Measurements from ENCODE around the gene RPL36A.

The RPL36A gene

DNA sequence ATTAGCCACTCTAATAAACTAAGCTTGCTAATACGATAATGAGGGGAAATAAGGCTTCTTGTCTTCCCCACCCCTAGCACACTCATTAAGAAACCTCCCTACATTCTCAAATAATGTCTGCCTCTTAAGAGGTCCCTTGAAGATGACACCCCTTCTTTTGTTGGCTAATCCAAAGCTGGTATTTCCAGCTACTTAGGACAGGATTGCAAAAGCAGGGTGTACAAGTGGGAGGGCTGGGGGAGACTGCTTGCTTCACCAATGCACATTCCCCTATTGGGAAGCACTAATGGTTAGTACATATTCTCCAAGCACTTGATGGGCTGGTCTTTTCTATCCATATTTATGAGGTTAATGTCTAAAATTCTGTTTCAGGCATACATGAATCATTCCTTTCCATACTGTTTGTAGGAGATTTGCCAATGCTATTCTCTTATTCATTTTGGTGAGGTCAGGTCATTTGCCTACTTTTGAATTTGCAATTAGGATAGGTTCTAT lies 25.5 kb upstream of the RPL36A start:
- H3K36me3 ChIP-seq (ENCODE audit: control insufficient read depth, insufficient read depth, low read length): no peaks in the 10 kb centered on the region
- no peaks in the 10 kb centered on the region for H3K27me3 ChIP-seq (ENCODE audit: control insufficient read depth, insufficient read depth, low read length, poor library complexity, severe bottlenecking)
- no peaks in the 10 kb centered on the region for H3K4me1 ChIP-seq (ENCODE audit: control insufficient read depth, insufficient read depth, low read length)
- H3K27ac ChIP-seq (ENCODE audit: insufficient read depth, low read depth, low read length, poor library complexity, severe bottlenecking): no peak overlapping the region
- WGBS, 2 experiments: 96 to 100% methylated on average over 1 of the region's 1 CpG
- no peak overlapping the region for H3K4me3 ChIP-seq (ENCODE audit: insufficient read depth, low read depth, low read length)
- H3K9me3 ChIP-seq (ENCODE audit: control insufficient read depth, low read length): no peaks in the 10 kb centered on the region

DNA sequence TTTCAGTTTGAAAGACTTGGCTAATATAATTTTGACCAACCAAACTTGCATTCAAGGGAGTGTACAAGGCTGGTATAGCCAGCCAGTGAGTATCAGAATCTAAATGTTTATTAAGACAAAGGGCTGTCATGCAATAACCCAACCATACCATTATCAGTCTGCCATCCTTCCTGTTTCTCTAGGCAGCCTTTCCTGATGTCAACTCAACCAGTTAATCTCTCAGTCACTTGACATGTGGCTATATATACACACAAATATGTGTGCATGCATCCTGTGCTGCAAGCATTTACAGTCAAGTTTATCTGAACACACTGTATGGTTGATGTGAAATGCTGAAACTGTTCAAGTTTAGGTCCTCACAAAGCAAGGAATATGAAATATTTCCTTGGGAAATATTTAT lies 22.0 kb upstream of the RPL36A start:
- H3K9me3 ChIP-seq (ENCODE audit: control insufficient read depth, low read length): no peaks in the 10 kb centered on the region
- no peak overlapping the region for H3K27ac ChIP-seq (ENCODE audit: insufficient read depth, low read depth, low read length, poor library complexity, severe bottlenecking)
- H3K4me3 ChIP-seq (ENCODE audit: insufficient read depth, low read depth, low read length): no peak overlapping the region
- no peaks in the 10 kb centered on the region for H3K27me3 ChIP-seq (ENCODE audit: control insufficient read depth, insufficient read depth, low read length, poor library complexity, severe bottlenecking)
- no peaks in the 10 kb centered on the region for H3K4me1 ChIP-seq (ENCODE audit: control insufficient read depth, insufficient read depth, low read length)
- no peaks in the 10 kb centered on the region for H3K36me3 ChIP-seq (ENCODE audit: control insufficient read depth, insufficient read depth, low read length)

DNA sequence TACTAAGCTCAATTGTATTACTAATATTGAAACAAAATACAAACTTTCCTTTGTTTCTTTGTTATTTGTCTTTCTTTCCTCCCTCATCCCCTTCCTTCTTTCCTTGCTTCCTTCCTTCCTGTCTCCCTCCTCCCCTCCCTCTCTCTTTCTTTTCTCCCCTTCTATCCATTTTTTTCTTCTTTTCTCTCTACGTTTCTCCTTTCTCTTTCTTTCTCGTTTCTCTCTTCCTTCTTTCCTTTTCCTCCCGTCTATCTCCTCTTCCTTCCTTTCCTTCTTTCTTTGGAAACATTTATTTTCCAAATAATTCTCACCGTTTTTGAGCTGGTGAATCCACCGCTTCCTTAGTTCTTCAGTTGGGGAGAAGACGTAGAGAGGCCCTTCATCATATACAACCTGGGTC lies 21.1 kb upstream of the RPL36A start:
- H3K4me1 ChIP-seq (ENCODE audit: control insufficient read depth, insufficient read depth, low read length): no peaks in the 10 kb centered on the region
- H3K36me3 ChIP-seq (ENCODE audit: control insufficient read depth, insufficient read depth, low read length): no peaks in the 10 kb centered on the region
- no peaks in the 10 kb centered on the region for H3K9me3 ChIP-seq (ENCODE audit: control insufficient read depth, low read length)
- H3K27ac ChIP-seq (ENCODE audit: insufficient read depth, low read depth, low read length, poor library complexity, severe bottlenecking): no peak overlapping the region
- WGBS, 2 experiments: 87 to 89% methylated on average over 5 to 6 of the region's 6 CpGs
- no peak overlapping the region for H3K4me3 ChIP-seq (ENCODE audit: insufficient read depth, low read depth, low read length)
- no peaks in the 10 kb centered on the region for H3K27me3 ChIP-seq (ENCODE audit: control insufficient read depth, insufficient read depth, low read length, poor library complexity, severe bottlenecking)

DNA sequence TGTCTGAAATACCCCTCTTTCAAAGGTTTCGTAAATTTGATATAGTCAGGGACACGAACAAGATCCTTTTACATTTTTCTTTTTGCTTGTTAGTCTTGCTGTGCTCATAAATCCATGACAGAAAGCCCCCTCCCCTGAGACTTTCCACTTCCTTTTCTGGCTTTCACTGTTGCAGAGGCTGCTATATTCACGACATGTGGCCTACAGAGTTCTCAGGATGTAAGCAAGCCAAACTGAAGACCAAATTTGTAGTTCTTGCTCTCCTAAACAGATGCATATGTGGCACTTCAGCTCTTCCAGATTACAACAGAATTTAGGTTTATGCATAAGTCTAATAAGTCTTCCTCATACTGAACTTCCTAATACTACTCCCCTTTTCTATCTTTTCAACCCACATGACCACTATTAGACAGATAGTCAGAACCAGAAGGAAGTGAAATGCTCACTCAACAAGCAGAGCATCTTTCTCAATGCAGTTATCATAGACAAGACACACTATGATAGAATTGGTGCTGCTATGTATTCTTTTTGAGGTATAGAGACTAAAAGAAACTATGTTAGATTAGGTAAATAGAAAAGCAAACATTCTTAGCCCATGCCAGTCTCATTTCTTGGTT lies 19.8 kb upstream of the RPL36A start:
- Histone ChIP-seq H3K27ac (ENCODE audit: insufficient read depth, low read depth, low read length, poor library complexity, severe bottlenecking) (no peak overlapping the region), H3K36me3 (ENCODE audit: control insufficient read depth, insufficient read depth, low read length) (no peaks in the 10 kb centered on the region), H3K9me3 (ENCODE audit: control insufficient read depth, low read length) (no peaks in the 10 kb centered on the region), H3K4me3 (ENCODE audit: insufficient read depth, low read depth, low read length) (no peak overlapping the region), H3K4me1 (ENCODE audit: control insufficient read depth, insufficient read depth, low read length) (no peaks in the 10 kb centered on the region), H3K27me3 (ENCODE audit: control insufficient read depth, insufficient read depth, low read length, poor library complexity, severe bottlenecking) (no peaks in the 10 kb centered on the region)
- WGBS, 2 experiments: 72 to 91% methylated on average over 3 of the region's 3 CpGs

DNA sequence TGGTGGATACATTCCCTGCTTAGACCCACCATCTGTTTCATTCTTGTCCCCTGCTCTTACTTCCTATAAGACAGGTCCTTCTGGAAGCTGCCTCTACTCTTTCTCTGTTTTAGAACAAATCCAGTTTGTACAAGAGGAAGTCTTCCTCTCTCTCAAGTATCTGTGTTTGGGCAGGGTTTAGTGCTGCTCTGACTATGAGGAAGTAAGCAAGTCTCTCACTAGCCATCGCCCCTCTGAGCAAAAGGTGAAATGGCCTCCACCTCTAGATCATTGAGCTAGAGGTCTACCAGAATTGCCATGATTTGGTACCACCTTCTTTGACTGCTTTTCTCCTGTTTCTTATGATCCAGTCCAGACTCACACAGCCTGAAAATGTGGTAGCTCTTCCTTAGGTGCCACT lies 13.3 kb upstream of the RPL36A start:
- Histone ChIP-seq H3K27ac (ENCODE audit: insufficient read depth, low read depth, low read length, poor library complexity, severe bottlenecking) (no peak overlapping the region), H3K4me1 (ENCODE audit: control insufficient read depth, insufficient read depth, low read length) (no peaks in the 10 kb centered on the region), H3K9me3 (ENCODE audit: control insufficient read depth, low read length) (no peaks in the 10 kb centered on the region), H3K27me3 (ENCODE audit: control insufficient read depth, insufficient read depth, low read length, poor library complexity, severe bottlenecking) (no peaks in the 10 kb centered on the region), H3K36me3 (ENCODE audit: control insufficient read depth, insufficient read depth, low read length) (no peaks in the 10 kb centered on the region), H3K4me3 (ENCODE audit: insufficient read depth, low read depth, low read length) (no peak overlapping the region)
- WGBS, 2 experiments: 87 to 93% methylated on average over 1 of the region's 1 CpG

DNA sequence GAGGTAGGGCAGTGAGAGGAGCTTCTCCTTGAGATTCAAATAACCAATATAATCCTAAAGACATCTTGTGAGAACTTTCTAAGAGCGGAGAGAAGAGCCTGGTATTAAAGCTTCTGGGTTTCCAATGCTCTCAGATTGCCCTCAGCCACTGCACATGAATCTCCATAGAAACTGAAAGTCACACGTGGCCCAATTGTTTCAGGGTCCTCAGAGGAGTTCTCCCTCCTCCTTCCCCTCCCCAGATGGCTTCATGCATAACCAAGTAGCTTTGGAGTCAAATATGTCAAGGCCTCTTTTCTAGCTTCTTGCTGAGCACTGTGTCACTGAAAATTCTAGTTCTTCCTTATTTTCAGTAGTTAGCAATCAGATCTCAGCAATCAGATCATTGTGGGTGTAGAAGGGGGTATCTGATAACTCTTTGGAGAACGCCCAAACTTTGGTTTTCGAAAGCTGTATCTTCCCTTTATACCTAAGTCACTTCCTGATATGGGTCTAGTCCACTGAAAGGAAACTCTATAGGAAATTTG lies 7.1 kb upstream of the RPL36A start:
- Histone ChIP-seq H3K4me1 (ENCODE audit: control insufficient read depth, insufficient read depth, low read length) (no peaks in the 10 kb centered on the region), H3K27ac (ENCODE audit: insufficient read depth, low read depth, low read length, poor library complexity, severe bottlenecking) (no peak overlapping the region), H3K9me3 (ENCODE audit: control insufficient read depth, low read length) (no peaks in the 10 kb centered on the region), H3K36me3 (ENCODE audit: control insufficient read depth, insufficient read depth, low read length) (no peaks in the 10 kb centered on the region), H3K4me3 (ENCODE audit: insufficient read depth, low read depth, low read length) (no peak overlapping the region), H3K27me3 (ENCODE audit: control insufficient read depth, insufficient read depth, low read length, poor library complexity, severe bottlenecking) (no peaks in the 10 kb centered on the region)
- WGBS, 2 experiments: 53 to 58% methylated on average over 2 of the region's 4 CpGs

DNA sequence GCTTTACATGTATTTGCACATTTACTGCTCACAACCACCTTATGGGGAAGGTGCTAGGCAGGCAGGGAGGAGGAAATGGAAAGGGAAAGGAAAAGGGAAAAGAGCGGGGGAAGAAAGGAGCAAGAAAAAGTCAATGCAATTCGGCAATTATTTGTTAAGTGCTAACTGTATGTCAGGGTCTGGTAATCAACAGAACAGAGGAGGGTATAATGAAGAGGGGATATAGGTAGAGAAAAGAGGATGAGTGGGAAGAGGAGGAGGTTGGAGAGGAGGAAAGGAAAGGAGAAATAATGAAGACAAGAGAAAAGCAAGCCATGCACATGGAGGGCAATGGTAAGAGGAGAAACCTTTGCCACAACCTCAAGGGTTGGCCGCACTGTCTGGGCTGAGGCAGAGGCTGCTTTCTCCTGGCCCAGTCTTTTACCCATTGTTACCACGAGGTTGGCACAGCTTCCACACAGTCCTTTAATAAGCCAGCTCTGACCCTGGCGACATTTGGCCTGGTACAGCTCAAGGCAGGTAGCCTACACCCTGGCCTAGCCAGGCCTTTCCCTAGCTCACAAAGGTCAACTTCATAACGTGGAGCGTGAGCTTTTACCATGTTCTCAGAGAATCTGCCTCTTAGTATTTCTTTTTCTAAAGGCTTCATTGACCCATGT lies 5.7 kb upstream of the RPL36A start:
- H3K27ac ChIP-seq (ENCODE audit: insufficient read depth, low read depth, low read length, poor library complexity, severe bottlenecking): no peak overlapping the region
- no peak overlapping the region for H3K4me3 ChIP-seq (ENCODE audit: insufficient read depth, low read depth, low read length)
- H3K36me3 ChIP-seq (ENCODE audit: control insufficient read depth, insufficient read depth, low read length): no peaks in the 10 kb centered on the region
- no peaks in the 10 kb centered on the region for H3K27me3 ChIP-seq (ENCODE audit: control insufficient read depth, insufficient read depth, low read length, poor library complexity, severe bottlenecking)
- 89 to 94% methylated on average over 7 of the region's 7 CpGs for WGBS, 2 experiments
- no peaks in the 10 kb centered on the region for H3K9me3 ChIP-seq (ENCODE audit: control insufficient read depth, low read length)
- H3K4me1 ChIP-seq (ENCODE audit: control insufficient read depth, insufficient read depth, low read length): no peaks in the 10 kb centered on the region

DNA sequence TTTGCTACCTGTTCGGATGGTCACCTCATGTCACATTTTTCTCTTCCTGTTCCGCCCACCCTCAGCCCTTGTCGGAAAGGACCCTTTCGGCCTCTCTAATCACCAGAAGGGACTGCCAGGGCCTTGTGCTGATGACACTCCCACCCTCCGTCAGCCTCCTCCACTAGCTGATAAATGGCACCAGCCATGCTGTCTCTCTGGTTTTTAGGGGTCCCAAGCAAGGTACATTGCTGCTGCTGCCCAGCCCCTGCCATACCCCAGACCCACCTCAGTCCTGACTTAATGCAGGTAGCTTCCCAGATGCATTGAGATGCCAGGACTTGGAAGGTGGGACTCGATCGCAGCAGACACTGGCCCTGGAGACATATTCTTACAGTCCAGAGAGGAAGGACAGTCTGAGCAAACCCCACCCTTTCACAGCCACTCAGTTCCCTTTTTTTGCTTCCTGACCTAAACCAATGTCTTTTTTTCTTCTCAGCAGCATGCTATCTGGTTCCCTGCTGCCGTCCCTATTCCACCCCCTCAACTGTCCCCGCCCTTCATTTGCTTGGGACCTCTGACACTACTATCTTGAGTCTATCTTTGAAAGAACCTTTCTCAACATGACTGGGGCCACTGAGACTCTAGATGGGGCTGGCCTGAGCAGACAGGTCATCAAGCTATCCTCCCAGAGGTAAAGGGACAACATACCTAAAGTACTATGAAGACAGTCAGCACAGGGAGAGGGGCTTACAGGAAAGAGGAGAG lies 4.8 kb upstream of the RPL36A start, which contains the start of gene BTK:
TSS of gene BTK (minus strand) at position 397 of the 747 bp plus-strand sequence. CDS start 10,907 bp downstream, outside the sequence.
- Histone ChIP-seq H3K27me3 (ENCODE audit: control insufficient read depth, insufficient read depth, low read length, poor library complexity, severe bottlenecking) (no peaks in the 10 kb centered on the region), H3K9me3 (ENCODE audit: control insufficient read depth, low read length) (no peaks in the 10 kb centered on the region), H3K4me1 (ENCODE audit: control insufficient read depth, insufficient read depth, low read length) (no peaks in the 10 kb centered on the region), H3K27ac (ENCODE audit: insufficient read depth, low read depth, low read length, poor library complexity, severe bottlenecking) (no peak within 1 kb of the TSS), H3K36me3 (ENCODE audit: control insufficient read depth, insufficient read depth, low read length) (no peaks in the 10 kb centered on the region), H3K4me3 (ENCODE audit: insufficient read depth, low read depth, low read length) (no peak within 1 kb of the TSS)
- 81 to 83% methylated on average over 9 of the region's 9 CpGs for WGBS, 2 experiments

DNA sequence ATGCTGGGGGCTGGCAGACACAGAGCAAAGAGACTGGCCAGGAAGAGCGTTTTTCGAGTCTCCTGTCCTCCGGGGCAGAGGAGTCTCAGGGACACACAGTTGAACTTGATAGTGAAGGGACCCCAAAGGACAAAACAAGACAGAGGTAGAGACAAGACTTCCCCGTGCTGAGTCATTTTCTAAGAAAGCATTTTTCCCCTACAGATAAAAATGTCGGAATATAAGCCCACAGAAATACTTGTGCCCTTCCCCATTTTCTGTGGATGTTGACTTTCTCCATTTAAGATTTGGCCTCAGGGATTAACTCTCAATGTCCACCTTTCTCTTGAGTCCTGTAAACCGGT lies 4.3 kb upstream of the RPL36A start:
- Histone ChIP-seq H3K4me3 (ENCODE audit: insufficient read depth, low read depth, low read length) (no peak overlapping the region), H3K36me3 (ENCODE audit: control insufficient read depth, insufficient read depth, low read length) (no peaks in the 10 kb centered on the region), H3K9me3 (ENCODE audit: control insufficient read depth, low read length) (no peaks in the 10 kb centered on the region), H3K27ac (ENCODE audit: insufficient read depth, low read depth, low read length, poor library complexity, severe bottlenecking) (no peak overlapping the region), H3K4me1 (ENCODE audit: control insufficient read depth, insufficient read depth, low read length) (no peaks in the 10 kb centered on the region), H3K27me3 (ENCODE audit: control insufficient read depth, insufficient read depth, low read length, poor library complexity, severe bottlenecking) (no peaks in the 10 kb centered on the region)
- WGBS, 2 experiments: 91% methylated on average over 6 of the region's 6 CpGs

DNA sequence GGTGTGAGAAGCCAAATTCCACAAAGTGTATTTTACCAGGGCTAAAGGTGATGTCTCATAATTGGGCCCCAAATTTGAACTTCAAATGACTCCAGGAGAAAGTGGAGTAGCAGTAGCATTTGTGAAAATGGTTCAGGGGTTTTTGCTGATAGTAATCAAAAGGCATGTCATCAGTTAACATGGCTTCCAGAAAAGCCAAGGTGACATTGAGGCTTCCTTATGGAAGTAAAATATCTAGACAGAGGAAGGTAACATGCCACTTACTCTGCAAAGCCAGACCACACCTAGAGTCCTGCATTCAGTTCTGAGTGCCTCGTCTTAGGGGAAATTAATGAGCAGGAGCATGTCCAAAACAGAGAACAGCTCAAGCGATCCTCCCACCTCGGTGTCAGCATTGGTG lies 2.2 kb upstream of the RPL36A start:
- Histone ChIP-seq H3K36me3 (ENCODE audit: control insufficient read depth, insufficient read depth, low read length) (no peaks in the 10 kb centered on the region), H3K27me3 (ENCODE audit: control insufficient read depth, insufficient read depth, low read length, poor library complexity, severe bottlenecking) (no peaks in the 10 kb centered on the region), H3K9me3 (ENCODE audit: control insufficient read depth, low read length) (no peaks in the 10 kb centered on the region), H3K27ac (ENCODE audit: insufficient read depth, low read depth, low read length, poor library complexity, severe bottlenecking) (no peak overlapping the region), H3K4me3 (ENCODE audit: insufficient read depth, low read depth, low read length) (no peak overlapping the region), H3K4me1 (ENCODE audit: control insufficient read depth, insufficient read depth, low read length) (no peaks in the 10 kb centered on the region)
- 88 to 89% methylated on average over 1 to 3 of the region's 3 CpGs for WGBS, 2 experiments
